DMS79 (cell line): ENCODE results near the gene NRP2.

Experiments used
- DNase-seq: peaks from one replicate; lab custom pipeline; 2025; lab: John Stamatoyannopoulos, UW

Gene NRP2

DNA sequence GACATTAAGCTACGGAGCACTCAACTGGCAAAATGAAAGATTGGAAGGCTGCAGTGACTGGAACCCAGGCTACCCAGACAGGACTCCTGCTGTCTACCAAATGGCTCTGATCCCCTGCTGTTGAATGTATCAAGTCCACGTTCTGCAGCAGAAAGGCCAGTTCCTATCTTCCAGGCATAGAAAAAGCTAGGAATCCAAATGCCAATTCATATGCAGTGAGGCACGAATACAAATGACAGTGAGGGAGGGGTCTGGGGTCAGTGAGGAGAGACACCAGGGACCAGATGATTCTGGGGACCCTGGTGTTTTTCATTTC lies 5.3 kb downstream of the NRP2 start:
- no peak for DNase-seq

DNA sequence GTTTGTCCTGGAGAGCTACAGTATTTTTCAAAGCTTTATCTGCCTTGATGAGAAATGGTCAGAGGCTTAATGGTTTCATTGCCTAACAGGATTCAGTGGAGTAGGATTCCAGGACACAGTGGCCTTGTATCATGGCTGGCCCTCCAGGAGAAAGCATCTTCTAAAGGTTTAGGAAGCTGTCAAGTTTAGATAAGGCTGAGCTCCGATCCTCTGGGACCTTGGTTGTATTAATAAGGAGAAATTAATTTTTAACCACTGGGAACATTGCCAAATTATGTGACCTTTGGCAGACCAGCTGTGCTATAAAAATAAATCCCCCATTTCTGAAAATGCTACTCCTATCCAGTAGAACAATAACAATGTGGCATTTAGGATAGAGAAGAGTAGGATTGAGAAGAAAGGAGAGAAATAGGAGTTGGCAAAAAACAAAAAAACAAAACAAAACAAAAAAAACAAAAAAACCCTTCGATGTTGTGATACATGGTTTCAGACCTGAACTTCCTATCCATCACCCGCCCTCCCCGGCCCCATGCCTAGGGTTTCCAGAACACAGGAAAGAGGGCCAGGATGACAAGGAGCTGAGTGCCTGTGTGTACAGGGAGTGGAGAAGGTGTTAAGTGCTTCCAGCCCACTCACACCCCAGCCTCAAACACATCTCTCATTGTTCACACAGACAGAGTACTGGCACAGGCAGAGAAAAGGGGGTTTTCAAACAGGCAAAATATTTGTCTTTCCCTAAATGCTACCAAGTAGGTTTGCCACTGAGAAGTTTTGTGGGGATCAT lies 6.3 kb downstream of the NRP2 start:
- no peak for DNase-seq

GRCh38 chr2:205689820-205690219 lies 7.5 kb downstream of the NRP2 start:
- no peak for DNase-seq

DNA sequence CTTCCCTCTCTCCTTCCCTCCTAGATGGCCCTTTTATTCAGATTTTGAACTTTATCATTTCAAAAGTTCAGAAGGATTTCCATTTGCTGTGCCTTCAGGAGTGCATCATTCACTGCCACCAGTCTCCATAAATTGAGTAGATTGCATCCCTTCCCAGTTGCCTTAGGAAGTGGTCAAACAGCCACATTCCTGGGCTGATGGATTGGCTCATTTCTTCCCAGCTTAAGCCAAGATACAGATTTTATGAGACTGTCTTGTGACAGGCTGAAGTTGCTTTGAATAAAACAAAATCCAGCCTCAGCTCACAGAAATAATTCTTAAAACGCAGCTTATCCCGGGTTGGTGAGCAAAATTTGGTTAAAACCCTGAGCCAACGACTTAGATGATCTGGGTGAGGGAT lies 9.8 kb downstream of the NRP2 start:
- no peak for DNase-seq

DNA sequence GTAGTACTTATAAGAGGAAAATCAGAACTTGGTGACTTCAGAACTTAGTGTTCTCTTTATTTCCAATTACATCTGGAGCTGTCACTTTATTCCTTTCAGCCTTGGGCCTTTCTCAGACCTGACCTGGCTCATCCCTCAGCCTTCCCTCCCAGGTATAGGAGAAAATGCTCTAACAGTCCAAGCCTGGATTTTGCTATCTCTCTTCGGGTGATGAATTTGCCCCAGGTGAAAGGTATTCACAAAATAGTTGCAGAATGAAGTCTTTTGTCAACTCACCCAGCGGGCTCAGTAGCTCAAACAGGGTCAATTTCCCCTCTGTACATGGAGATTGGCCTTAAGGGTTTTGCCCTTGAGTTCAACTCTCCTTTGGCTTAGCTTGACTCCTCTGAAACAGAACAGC lies 12.0 kb downstream of the NRP2 start:
- DNase-seq, result no peak

DNA sequence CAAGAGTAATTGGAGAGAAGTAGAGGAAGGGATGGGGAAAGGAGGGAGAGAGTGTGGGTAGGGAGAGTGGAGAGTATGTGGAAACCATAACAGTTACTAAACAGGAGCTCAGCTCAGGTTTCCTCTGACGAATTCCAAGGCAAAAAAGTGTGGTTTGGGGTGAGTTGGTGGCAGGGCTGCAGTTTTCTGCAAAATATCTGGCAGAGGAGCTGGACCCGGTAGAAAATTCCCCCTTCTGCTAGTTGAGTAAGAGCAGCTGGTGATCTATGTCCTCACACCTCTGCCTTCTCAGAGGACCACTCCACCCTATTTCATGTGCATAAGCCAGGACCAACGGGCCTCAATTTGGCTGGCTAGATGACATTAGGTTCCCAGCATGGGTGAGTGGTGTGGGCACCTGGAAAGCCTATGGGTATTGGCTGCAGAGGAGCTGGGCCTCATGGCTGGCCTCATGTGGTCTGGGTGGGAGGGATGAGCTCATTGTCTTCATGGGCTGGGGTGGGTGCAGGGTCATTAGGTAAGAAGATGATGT lies 13.2 kb downstream of the NRP2 start:
- no peak for DNase-seq

- DNase-seq, result no peak
Observed at GRCh38 chr2:205696331-205696926, 14.1 kb downstream of the NRP2 start.

- DNase-seq, result no peak
Observed at GRCh38 chr2:205696927-205697441, 14.7 kb downstream of the NRP2 start.

DNA sequence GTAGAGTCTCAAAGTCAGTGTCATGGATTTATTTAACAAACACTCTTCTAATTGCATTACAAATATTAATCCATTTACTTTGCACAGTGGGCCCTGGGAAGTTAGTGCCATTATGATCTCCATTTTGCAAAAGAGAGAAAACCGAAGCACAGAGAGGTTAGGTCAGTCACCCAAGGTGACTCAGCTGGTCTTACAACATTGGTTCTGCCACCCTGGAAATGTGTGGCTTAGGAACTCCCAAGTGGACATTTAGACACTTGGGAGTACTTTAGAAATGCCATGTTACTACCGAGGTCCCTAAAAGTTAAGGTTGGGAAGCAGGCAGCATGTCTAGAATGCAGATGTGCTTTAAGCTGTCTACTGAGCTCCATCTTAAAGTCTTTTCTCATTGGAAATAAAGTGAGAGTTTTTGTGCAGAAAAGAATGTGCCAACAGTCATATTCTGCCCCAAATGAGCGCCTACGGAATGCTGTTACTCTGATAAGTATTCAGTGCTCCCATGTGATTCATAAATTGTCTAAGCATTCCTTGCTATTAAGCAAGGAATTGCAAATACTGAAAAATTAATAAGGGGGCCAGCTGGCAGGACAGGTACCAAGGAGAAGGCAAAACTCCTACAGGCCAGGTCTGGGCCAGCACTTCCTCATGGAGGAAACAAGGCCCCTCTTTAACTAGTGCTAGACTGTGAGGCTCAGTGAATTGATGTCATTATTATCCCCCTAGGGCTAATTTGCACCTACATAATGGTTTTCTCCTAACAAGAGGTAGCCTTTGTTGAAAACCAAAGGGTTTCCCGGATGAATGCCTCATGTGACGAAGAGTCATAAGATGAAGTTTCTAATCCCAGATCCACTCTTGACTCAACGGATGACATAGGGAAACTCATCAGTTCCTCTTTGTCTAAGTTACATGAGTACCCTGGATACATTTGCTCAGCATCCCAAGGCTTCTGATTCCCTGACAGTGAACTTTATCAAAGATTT lies 16.3 kb downstream of the NRP2 start:
- DNase-seq, result no peak

- no peak for DNase-seq
Observed at GRCh38 chr2:205699515-205700289, 17.4 kb downstream of the NRP2 start.

DNA sequence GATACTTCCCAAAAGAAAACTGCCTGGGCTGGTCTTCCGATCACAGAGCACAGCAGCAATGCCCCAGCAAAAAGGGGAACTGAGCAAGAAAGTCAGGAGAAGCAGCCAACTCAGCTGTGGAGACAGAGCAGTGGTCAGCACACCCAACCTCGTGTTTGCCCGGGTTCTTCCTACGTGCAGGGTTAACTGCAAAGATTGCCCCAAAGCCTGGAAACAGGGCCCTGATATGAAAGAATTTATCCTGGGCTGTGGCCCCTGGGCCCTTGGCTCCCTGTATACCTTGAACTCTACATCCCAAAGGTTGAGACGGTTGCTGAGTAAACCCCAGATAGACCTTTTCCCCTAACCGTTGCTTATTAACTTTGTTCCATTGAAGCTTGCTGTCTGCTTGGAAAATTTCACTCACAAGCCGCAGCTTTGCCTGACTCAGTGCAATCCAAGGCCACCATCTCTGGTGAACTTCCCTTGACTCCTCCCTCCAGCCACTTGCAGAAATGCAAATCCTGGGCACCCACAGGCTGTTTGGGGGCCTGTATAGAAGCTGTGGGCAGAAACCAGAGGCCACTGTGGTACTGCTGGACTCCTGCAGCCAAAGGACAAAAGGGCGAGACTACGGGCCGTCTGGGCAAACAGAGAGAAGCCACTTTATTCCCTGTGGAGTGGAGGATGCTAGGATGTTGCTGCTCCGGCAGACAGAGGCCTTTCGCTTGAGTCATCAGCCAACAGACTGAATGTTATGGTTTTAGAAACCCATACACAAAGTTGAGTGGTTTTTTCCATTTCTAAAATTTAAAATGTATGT lies 18.2 kb downstream of the NRP2 start:
- DNase-seq, result no peak

GRCh38 chr2:205701509-205701908 lies 19.2 kb downstream of the NRP2 start:
- DNase-seq, result no peak

GRCh38 chr2:205702576-205702975 lies 20.3 kb downstream of the NRP2 start:
- DNase-seq, result no peak

DNA sequence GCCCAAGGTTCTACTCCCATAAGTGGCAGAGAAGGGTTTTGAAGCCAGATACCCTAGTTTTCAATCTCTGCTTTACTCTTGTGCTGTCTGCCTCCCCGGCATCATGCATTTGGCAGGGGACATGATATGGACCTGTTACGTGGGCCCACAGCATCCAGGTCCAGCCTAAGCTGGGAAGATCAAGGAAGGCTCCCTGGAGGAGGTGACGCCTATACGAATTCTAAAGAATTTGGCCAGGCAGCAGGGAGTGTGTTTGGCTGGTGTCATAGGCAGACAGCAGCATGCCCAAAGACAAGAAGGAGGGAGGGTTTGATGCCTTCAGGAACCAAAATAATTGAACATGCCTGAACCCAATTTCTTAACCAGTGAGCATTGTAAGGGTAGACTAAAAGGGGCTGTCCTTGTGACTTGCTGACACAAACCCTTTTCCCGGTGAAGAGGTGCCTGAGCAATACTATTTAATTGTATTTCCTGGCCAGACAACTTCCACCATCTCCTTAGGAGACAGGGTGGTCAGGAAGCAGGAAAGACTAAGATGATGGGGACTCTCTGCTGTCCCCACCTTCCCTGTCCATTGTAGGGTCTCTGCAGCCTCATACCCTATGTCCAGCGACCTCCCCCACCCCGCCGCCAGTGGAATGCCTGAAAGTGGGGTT lies 21.3 kb downstream of the NRP2 start:
- DNase-seq, result no peak

DNA sequence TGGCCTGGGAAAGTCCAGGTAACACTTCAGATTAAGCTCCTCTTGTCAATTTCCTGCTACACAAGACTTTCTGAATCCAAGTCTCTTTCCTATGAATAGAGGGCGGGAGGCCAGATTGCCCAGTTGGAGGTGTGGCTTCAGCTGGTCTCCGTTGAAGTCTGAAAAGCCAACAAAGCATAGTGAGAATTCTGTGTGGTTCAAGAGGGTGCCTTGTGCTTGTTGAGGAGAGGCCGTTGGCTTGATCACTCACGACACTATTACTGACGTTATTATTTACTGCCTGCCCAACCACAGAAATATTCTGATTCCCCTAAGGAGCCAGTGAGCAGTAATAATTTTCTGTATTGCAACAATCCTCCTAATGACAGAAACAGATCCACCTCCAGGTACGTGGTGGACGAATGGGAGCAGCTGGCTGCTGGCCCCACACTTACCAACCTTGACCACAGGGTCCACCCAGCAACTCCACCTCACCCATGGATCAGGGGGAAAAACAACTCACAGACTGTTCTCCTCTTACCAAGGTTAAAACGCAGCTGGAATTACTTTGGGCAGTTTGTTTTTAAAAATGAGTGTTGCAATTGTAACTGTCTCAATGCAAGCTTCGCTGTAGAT lies 21.9 kb downstream of the NRP2 start:
- peak; percentile 71 for DNase-seq

- no peak for DNase-seq
Observed at GRCh38 chr2:205705511-205706349, 23.4 kb downstream of the NRP2 start.

GRCh38 chr2:205706769-205707381 lies 24.6 kb downstream of the NRP2 start:
- DNase-seq, result peak; percentile 60

- no peak for DNase-seq
Observed at GRCh38 chr2:205708231-205708631, 25.9 kb downstream of the NRP2 start.
